HEK293 (cell line): Measurements from ENCODE around the gene PDE9A.

Experiments used
- CTCF ChIA-PET: fragments of 350-600 bp; formaldehyde crosslinking; extraction: SDS; loops from one replicate; lab custom pipeline; 2021; ENCODE audit warnings: antibody characterized with exemption; lab: Yijun Ruan, JAX
- POLR2A ChIA-PET: fragments of 300-600 bp; formaldehyde crosslinking; extraction: SDS; loops from one replicate; lab custom pipeline; 2020; ENCODE audit warnings: antibody characterized with exemption, inconsistent platforms; lab: Yijun Ruan, JAX
- H3K27ac ChIP-seq: fragments of 200-500 bp; sonication (Bioruptor generic); 2 replicates; pipeline ENCODE4 v1.5.1; 2014; ENCODE audit warnings: low read depth, low read length, control low read depth, inconsistent platforms; ENCODE audit errors: extremely low read depth
- H3K36me3 ChIP-seq, 2 experiments: fragments of 200-500 bp in 1 of 2; sonication (Bioruptor generic) in 1 of 2; 1 replicate in 1 of 2; 2 replicates in 1 of 2; pipeline ENCODE4 v1.5.1; 2014 to 2017; ENCODE audit warnings: inconsistent platforms in 2 of 2, low read length in 2 of 2; ENCODE audit not compliant: control insufficient read depth in 2 of 2, insufficient read depth in 1 of 2
- H3K4me1 ChIP-seq: fragments of 200-500 bp; sonication (Bioruptor generic); 2 replicates; pipeline ENCODE4 v1.5.1; 2014; ENCODE audit warnings: mild to moderate bottlenecking, low read length, inconsistent platforms; ENCODE audit not compliant: control insufficient read depth, insufficient read depth
- H3K4me3 ChIP-seq: 2 replicates; pipeline ENCODE4 v1.5.1; 2011; ENCODE audit warnings: low read depth, mild to moderate bottlenecking, control low read depth, low read length, moderate library complexity
- H3K9me3 ChIP-seq: fragments of 200-500 bp; sonication (Bioruptor generic); 2 replicates; pipeline ENCODE4 v1.5.1; 2014; ENCODE audit warnings: low read depth, low read length, inconsistent platforms; ENCODE audit not compliant: control insufficient read depth, insufficient read depth
- REST ChIP-seq: fragments of 450-650 bp; formaldehyde crosslinking; IDR thresholded peaks from 2 replicates; pipeline ENCODE4 v1.5.1; 2016; ENCODE audit warnings: missing biosample characterization, missing genetic modification characterization
- ZBTB1 ChIP-seq: fragments of 450-650 bp; formaldehyde crosslinking; IDR thresholded peaks from 2 replicates; pipeline ENCODE4 v1.5.1; 2016; ENCODE audit warnings: missing biosample characterization, missing genetic modification characterization
- ZBTB17 ChIP-seq: fragments of 450-650 bp; formaldehyde crosslinking; IDR thresholded peaks from 2 replicates; pipeline ENCODE4 v1.5.1; 2016; ENCODE audit warnings: missing biosample characterization, missing genetic modification characterization
- ZBTB49 ChIP-seq: fragments of 450-650 bp; formaldehyde crosslinking; IDR thresholded peaks from 2 replicates; pipeline ENCODE4 v1.5.1; 2016; ENCODE audit warnings: missing biosample characterization, missing genetic modification characterization, low read depth
- ZNF112 ChIP-seq: fragments of 450-650 bp; formaldehyde crosslinking; IDR thresholded peaks from 2 replicates; pipeline ENCODE4 v1.5.0; 2017; ENCODE audit warnings: missing biosample characterization, missing genetic modification characterization
- ZNF114 ChIP-seq: fragments of 450-650 bp; formaldehyde crosslinking; IDR thresholded peaks from 2 replicates; pipeline ENCODE4 v1.5.0; 2017; ENCODE audit warnings: missing biosample characterization, missing genetic modification characterization
- ZNF157 ChIP-seq: fragments of 450-650 bp; formaldehyde crosslinking; IDR thresholded peaks from 2 replicates; pipeline ENCODE4 v1.5.1; 2016; ENCODE audit warnings: missing biosample characterization, missing genetic modification characterization
- ZNF169 ChIP-seq: fragments of 450-650 bp; formaldehyde crosslinking; IDR thresholded peaks from 2 replicates; pipeline ENCODE4 v1.5.1; 2016; ENCODE audit warnings: missing biosample characterization, missing genetic modification characterization
- ZNF248 ChIP-seq: fragments of 450-650 bp; formaldehyde crosslinking; IDR thresholded peaks from 2 replicates; pipeline ENCODE4 v1.5.1; 2017; ENCODE audit warnings: missing biosample characterization, missing genetic modification characterization
- ZNF311 ChIP-seq: fragments of 450-650 bp; formaldehyde crosslinking; IDR thresholded peaks from 2 replicates; pipeline ENCODE4 v1.5.1; 2017; ENCODE audit warnings: missing biosample characterization, missing genetic modification characterization, borderline replicate concordance
- ZNF324 ChIP-seq: fragments of 450-650 bp; formaldehyde crosslinking; IDR thresholded peaks from 2 replicates; pipeline ENCODE4 v1.5.1; 2016; ENCODE audit warnings: missing biosample characterization, missing genetic modification characterization
- ZNF426 ChIP-seq: fragments of 450-650 bp; formaldehyde crosslinking; IDR thresholded peaks from 2 replicates; pipeline ENCODE4 v1.5.1; 2017; ENCODE audit warnings: missing biosample characterization, missing genetic modification characterization, mild to moderate bottlenecking, inconsistent platforms, moderate library complexity
- ZNF521 ChIP-seq: fragments of 450-650 bp; formaldehyde crosslinking; IDR thresholded peaks from 2 replicates; pipeline ENCODE4 v1.5.1; 2017; ENCODE audit warnings: missing biosample characterization, mild to moderate bottlenecking, missing genetic modification characterization
- ZNF549 ChIP-seq: fragments of 450-650 bp; IDR thresholded peaks from 2 replicates; pipeline ENCODE4 v1.5.1; 2018; ENCODE audit warnings: missing biosample characterization, missing genetic modification characterization, mild to moderate bottlenecking, inconsistent platforms, moderate library complexity
- ZNF560 ChIP-seq: fragments of 450-650 bp; formaldehyde crosslinking; IDR thresholded peaks from 2 replicates; pipeline ENCODE4 v1.5.1; 2017; ENCODE audit warnings: missing biosample characterization, missing genetic modification characterization, borderline replicate concordance
- ZNF626 ChIP-seq: fragments of 450-650 bp; sonication (Bioruptor Pico); formaldehyde crosslinking; IDR thresholded peaks from 2 replicates; pipeline ENCODE4 v1.5.1; 2018; ENCODE audit warnings: missing biosample characterization, missing genetic modification characterization, inconsistent platforms
- ZNF639 ChIP-seq: fragments of 450-650 bp; formaldehyde crosslinking; IDR thresholded peaks from 2 replicates; pipeline ENCODE4 v1.5.1; 2016; ENCODE audit warnings: missing biosample characterization, missing genetic modification characterization
- ZNF776 ChIP-seq: fragments of 450-650 bp; formaldehyde crosslinking; IDR thresholded peaks from 2 replicates; pipeline ENCODE4 v1.5.0; 2017; ENCODE audit warnings: missing biosample characterization, missing genetic modification characterization, borderline replicate concordance
- ZNF777 ChIP-seq: fragments of 450-650 bp; formaldehyde crosslinking; IDR thresholded peaks from 2 replicates; pipeline ENCODE4 v1.5.1; 2017; ENCODE audit warnings: missing biosample characterization, missing genetic modification characterization, borderline replicate concordance
- ZNF785 ChIP-seq: fragments of 450-650 bp; formaldehyde crosslinking; IDR thresholded peaks from 2 replicates; pipeline ENCODE4 v1.5.1; 2016; ENCODE audit warnings: missing biosample characterization, missing genetic modification characterization
- ZNF837 ChIP-seq: fragments of 450-650 bp; formaldehyde crosslinking; IDR thresholded peaks from 2 replicates; pipeline ENCODE4 v1.5.1; 2016; ENCODE audit warnings: missing biosample characterization, missing genetic modification characterization
- ZSCAN23 ChIP-seq: fragments of 450-650 bp; formaldehyde crosslinking; IDR thresholded peaks from 2 replicates; pipeline ENCODE4 v1.5.1; 2016; ENCODE audit warnings: missing biosample characterization, missing genetic modification characterization
- TF ChIP-seq, protein P1 (sequence below): fragments of 450-650 bp; formaldehyde crosslinking; IDR thresholded peaks from 2 replicates; pipeline ENCODE4 v1.5.1; 2016; ENCODE audit warnings: missing biosample characterization, missing genetic modification characterization

The PDE9A gene

GRCh38 chr21:42680058-42680330 lies 26.6 kb downstream of the PDE9A start:
- no peaks in the 10 kb centered on the region for H3K9me3 ChIP-seq
- ChIA-PET POLR2A (no interaction called here), CTCF (interaction anchor here (1.0 kb wide), 1 partner anchor 163 kb away, joined by 3 read pairs; no protein-coding TSS in a partner anchor)
- H3K27ac ChIP-seq: no peak overlapping the region
- TF ChIP-seq ZSCAN23: no peak
- no peak for TF ChIP-seq ZNF157
- TF ChIP-seq ZBTB17: no peak
- TF ChIP-seq, protein P1, sequence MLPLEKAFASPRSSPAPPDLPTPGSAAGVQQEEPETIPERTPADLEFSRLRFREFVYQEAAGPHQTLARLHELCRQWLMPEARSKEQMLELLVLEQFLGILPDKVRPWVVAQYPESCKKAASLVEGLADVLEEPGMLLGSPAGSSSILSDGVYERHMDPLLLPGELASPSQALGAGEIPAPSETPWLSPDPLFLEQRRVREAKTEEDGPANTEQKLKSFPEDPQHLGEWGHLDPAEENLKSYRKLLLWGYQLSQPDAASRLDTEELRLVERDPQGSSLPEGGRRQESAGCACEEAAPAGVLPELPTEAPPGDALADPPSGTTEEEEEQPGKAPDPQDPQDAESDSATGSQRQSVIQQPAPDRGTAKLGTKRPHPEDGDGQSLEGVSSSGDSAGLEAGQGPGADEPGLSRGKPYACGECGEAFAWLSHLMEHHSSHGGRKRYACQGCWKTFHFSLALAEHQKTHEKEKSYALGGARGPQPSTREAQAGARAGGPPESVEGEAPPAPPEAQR (tag by site-specific recombination): no peak
- TF ChIP-seq ZNF426 (tag by site-specific recombination): no peak
- TF ChIP-seq ZNF785 (tag by site-specific recombination): no peak
- TF ChIP-seq ZBTB1 (tag by site-specific recombination): no peak
- no peak for TF ChIP-seq ZNF639
- H3K4me3 ChIP-seq: no peak overlapping the region
- H3K36me3 ChIP-seq: no peaks in the 10 kb centered on the region
- peaks cover 9% of the 10 kb centered on the region; the same call in 1 of the 2 replicates for H3K4me1 ChIP-seq

DNA sequence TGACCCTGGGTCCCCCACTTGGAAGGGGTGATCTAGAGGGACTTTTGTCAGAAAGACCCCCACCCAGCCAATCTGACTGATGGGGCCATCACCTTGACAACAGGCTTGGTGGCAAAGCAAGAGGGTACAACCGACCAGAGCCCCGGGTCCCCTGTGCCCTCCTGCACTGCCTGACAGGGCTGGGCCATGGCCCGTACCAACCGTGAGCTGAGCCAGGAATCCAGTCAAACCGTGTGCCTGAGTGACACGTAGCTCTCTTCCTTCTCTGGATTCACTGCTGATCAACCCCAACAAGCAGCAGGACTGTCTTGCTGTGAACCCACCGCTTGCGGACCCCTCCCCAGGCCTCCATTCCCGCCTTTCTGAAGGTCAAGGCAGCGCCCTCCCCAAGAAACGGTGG lies 27.0 kb downstream of the PDE9A start:
- Histone ChIP-seq H3K36me3 (no peaks in the 10 kb centered on the region), H3K9me3 (no peaks in the 10 kb centered on the region), H3K27ac (no peak overlapping the region), H3K4me1 (peaks cover 9% of the 10 kb centered on the region; the same call in 1 of the 2 replicates), H3K4me3 (no peak overlapping the region)
- ChIA-PET CTCF (interaction anchor here (1.0 kb wide), 1 partner anchor 162 kb away, joined by 3 read pairs; no protein-coding TSS in a partner anchor), POLR2A (no interaction called here)
- TF ChIP-seq ZNF521 (tag by site-specific recombination) (no peak), ZNF324 (tag by site-specific recombination) (no peak), ZNF114 (tag by site-specific recombination) (no peak), ZNF311 (no peak), ZNF777 (tag by site-specific recombination) (no peak), ZNF560 (no peak), ZNF248 (tag by site-specific recombination) (no peak), ZNF626 (tag by site-specific recombination) (no peak), ZBTB49 (tag by site-specific recombination) (no peak), ZNF776 (tag by site-specific recombination) (no peak), ZNF837 (no peak), REST (no peak), ZNF169 (tag by site-specific recombination) (no peak), ZBTB1 (tag by site-specific recombination) (no peak), ZNF112 (tag by site-specific recombination) (no peak), ZNF549 (tag by site-specific recombination) (no peak)
